Activated CD8-positive, alpha-beta memory T cell treated with anti-CD3 and anti-CD28 coated beads for 24 hours (primary cell): ENCODE measurements around the gene SNX11.

Source experiments
- DNase-seq: peaks from one replicate; pipeline ENCODE4 v3.0.0-alpha.2; 2020

SNX11 gene

GRCh38 chr17:48163809-48164208, 56.2 kb downstream of the SNX11 start:
- no peak for DNase-seq

DNA sequence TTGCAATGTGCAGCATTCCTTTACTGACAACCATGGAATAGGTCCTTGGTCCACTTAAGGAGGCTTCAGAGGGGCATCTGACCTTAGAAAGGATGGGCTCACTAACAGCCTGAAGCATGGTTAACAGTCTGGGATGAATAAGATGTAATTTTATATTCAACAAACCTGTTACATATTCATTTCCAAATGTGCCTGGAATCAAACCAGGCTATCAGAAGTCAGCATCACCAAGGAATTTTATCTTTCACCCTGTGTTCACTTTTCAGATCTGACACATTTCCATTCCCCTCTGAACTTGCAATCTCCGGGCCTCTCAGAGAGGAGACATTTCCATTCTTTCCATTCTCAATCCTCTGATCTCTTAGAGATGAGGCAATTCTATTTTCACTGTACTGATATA, 62.4 kb downstream of the SNX11 start:
- no peak for DNase-seq
